NCI-H2029 (cell line): ENCODE results near the gene CTAGE4.
"Not testable (repeated sequence)": the region's sequence is repeated elsewhere in the genome, so short reads cannot be mapped to it uniquely, and the experiment has no call there.

ENCODE experiments used
- DNase-seq: peaks from one replicate; lab custom pipeline; 2025; lab: John Stamatoyannopoulos, UW

CTAGE4 gene, protein sequence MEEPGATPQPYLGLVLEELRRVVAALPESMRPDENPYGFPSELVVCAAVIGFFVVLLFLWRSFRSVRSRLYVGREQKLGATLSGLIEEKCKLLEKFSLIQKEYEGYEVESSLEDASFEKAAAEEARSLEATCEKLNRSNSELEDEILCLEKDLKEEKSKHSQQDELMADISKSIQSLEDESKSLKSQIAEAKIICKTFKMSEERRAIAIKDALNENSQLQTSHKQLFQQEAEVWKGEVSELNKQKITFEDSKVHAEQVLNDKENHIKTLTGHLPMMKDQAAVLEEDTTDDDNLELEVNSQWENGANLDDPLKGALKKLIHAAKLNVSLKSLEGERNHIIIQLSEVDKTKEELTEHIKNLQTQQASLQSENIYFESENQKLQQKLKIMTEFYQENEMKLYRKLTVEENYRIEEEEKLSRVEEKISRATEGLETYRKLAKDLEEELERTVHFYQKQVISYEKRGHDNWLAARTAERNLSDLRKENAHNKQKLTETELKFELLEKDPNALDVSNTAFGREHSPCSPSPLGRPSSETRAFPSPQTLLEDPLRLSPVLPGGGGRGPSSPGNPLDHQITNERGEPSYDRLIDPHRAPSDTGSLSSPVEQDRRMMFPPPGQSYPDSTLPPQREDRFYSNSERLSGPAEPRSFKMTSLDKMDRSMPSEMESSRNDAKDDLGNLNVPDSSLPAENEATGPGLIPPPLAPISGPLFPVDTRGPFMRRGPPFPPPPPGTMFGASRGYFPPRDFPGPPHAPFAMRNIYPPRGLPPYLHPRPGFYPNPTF

DNA sequence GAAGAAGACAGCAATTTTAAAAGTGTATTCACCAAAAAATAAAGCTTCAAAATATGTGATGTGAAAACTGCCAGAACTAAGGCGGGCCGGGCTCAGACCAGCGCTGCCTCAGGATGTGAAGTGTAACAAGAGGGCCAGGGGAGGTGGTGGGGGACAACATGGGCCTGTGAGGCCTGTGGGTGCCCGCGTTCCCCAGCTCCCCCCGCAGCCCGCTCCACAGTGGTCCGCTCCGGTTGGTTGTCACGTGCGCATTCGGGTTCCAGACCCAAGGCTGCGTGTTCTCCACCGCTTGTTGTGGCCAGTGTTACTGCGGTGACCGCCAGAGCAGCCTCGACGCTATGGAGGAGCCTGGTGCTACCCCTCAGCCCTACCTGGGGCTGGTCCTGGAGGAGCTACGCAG is at the start of gene CTAGE4:
Gene CTAGE4, plus strand, starts transcription at position 301 of the 400 bp plus-strand sequence. Its CDS starts 38 bp downstream, at position 339.
- not testable (repeated sequence) for DNase-seq

DNA sequence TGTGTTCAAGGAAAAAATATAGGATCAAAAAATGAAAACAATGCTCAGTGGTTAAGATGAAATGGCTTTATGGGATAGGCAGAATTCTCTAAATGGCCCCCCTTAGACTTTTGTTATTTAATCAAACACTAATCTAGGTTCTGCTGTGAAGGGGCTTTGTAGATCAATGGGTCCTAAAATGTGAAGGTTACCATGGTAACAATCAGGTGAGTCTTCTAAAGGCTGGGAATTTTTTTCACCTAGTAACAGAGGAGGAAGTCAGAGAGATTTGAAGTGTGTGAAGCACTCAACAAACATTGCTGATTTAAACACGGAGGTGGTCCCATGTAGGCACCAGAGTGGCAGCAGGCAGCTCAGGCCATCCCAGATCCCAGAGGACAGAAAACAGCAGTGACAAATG is 49.1 kb upstream of the CTAGE4 start:
- no peak for DNase-seq

DNA sequence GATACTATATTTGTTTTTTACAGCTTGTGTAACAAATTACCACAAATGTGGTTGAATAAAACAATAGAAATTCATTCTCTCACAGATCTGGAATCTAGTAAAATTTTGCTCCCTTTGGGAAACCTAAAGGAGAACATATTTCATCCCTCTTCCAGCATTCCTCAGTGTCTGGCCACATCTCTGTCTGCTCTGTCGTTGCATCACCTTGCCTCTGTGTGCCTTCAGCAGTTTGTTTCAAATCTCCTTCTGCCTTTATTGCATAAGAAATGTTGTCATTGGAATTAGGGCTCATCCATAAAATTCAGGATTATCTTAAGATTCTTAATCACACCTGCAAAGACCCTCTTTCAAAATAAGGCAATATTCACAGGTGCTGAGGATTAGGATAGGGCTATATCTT is 45.8 kb upstream of the CTAGE4 start:
- DNase-seq, result no peak

DNA sequence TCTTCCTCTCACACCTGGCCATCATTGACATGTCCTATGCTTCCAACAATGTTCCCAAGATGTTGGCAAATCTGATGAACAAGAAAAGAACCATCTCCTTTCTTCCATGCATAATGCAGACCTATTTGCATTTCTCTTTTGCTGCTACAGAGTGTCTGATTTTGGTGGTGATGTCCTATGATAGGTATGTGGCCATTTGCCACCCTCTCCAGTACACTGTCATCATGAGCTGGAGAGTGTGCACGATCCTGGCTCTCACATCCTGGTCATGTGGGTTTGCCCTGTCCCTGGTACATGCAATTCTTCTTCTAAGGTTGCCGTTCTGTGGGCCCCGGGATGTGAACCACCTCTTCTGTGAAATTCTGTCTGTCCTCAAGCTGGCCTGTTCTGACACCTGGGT is 41.1 kb upstream of the CTAGE4 start:
- DNase-seq, result no peak

DNA sequence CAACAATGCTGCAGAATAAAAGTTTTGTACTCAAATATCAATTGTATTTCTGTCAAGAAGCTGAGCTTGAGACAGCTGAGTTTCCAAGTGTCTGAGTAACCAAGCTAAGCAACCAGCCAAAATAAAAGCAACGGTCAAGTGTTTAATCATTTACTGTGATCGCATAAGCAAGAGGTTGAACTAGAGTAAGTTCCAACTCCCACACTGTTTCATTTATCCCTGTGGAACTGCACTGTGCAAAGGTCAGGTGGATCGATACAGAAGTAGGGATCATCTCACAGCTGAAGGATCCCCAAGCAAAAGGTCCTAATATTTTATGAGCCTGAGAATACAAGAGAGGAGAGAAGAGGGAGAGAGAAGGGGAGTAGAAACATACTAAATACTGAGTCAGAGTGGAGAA is 38.8 kb upstream of the CTAGE4 start:
- DNase-seq, result no peak

DNA sequence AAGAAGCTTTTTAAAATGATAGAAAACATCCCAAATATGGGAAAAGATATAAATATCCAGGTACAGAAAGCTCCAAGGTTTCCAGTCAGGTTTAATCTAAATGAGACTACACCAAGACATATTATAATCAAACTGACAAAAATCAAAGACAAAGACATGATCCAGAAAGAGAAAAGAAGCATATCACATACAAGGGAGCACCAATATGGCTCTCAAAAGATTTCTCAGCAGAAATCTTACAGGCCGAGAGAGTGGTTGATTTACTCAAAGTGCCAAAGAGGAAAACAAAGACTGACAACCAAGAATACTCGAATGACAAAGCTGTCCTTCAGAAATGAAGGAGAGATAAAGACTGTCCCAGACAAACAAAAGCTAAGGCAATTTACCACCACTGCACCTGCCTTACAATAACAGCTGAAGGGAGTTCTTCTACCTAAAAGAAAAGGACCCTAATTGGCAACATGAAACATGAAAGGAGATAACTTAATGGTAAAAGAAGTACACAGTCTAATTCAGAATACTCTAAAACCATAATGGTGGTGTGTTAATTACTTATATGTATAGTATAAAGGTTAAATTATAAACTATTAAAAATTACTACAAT is 34.9 kb upstream of the CTAGE4 start:
- DNase-seq, result no peak

DNA sequence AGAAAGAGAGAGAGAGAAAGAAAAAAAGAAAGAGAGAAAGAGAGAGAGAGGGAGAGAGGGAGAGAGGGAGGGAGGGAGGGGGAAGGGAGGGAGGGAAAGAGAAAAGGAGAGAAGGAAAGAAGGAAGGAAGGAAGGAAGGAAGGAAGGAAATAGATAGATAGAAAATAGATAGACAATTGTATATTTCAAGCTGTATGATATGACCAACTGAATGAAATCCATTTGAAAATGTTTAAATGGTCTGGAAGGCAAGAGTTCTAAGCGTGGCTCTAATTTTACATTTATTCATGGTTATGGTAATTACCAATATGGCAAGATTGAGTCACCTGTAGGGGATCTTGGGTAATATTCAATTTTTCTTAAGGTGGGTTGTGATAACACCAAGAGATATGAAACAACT is 24.4 kb upstream of the CTAGE4 start:
- no peak for DNase-seq

DNA sequence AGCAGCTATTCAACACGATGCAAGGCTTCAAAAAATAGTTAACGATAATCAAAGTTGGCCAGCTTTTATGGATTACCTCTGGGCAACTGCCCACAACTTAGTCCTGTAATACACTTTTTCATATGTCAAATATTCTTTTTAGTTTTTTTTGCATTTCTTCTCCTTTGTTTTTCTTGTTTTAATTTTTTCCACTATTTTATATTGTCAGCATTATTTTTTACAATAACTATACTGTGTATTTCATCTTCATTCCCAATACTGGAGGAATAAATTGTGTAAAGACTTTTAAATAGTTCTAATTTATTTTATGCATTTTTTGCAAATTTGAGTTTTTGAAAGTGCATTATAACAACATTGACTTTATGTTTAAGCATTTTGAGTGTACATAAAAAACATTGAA is 18.5 kb upstream of the CTAGE4 start:
- no peak for DNase-seq

DNA sequence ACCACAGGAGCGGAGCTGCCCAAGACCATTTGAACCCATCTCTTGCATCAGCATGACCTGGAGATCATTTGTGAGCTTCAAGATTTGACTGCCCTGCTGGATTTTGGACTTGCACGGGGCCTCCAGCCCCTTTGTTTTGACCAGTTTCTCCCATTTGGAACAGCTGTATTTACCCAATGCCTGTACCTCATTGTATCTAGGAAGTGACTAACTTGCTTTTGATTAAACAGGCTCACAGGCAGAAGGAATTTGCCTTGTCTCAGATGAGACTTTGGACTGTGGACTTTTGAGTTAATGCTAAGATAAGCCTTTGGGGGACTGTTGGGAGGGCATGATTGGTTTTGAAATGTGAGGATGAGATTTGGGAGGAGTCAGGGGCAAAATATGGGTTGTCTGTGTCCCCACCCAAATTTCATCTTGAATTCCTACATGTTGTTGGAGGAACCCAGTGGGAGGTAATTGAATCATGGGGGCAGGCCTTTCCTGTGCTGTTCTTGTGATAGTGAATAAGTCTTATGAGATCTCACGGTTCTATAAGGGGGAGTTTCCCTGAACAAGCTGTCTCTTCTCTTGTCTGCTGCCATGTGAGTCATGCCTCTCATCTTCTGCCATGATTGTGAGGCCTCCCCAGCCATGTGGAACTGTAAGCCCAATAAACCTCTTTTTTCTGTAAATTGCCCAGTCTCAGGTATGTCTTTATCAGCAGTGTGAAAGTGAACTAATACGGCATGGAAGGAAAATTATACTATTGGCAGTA is 11.5 kb upstream of the CTAGE4 start:
- not testable (repeated sequence) for DNase-seq

DNA sequence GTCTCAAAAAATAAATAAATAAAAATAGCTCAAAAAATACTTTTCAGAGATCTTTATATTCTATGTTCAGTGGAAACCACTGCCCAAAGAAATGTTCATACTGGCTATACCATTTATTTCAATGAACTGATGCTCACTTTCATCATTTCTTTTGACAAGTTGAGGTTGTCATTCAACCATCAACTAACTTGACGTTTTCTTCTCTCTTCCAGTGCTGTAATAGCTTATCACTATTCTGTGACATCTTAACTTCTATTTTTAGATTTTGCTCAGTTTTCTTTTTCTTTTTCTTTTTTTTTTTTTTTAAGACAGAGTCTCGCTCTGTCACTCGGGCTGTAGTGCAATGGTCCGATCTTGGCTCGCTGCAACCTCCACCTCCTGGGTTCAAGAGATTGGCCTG is 8.7 kb upstream of the CTAGE4 start:
- DNase-seq, result no peak

DNA sequence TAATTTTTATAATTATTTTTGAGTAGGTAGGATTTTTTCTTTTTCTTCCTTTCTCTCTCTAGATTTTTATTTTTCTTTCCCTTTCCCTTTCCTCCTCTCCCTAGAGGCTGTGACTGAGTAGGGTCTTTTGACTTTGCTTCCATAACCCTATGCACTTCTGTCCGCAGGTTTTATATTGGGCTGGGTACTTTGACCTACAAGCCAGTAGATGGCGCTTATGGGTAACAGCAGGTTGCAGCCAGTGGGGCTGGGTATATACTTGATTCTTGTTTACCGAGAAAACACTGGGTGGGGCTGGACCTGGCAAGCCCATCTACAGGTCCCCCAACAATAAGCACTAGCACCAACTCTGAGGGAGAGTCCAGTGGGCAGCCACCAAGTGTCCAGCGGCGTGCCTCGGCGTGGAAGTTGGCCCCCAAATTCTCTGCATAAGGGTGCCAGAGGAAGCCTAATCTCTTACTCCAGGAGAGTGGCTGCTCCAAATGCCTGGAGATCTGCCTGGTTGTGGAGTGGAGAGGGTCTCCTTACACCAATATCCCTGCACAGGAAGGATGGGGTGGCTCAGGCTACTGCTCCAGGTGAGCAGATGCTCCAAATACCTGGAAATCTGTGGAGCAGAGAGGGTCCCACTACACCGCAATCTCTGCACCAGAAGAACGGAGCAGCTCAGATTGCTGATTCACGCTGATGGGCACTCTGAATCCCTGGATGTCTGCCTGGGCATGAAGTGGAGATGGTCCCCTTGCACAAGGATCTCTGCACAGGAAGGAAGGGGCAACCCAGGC is 4.7 kb upstream of the CTAGE4 start:
- not testable (repeated sequence) for DNase-seq

DNA sequence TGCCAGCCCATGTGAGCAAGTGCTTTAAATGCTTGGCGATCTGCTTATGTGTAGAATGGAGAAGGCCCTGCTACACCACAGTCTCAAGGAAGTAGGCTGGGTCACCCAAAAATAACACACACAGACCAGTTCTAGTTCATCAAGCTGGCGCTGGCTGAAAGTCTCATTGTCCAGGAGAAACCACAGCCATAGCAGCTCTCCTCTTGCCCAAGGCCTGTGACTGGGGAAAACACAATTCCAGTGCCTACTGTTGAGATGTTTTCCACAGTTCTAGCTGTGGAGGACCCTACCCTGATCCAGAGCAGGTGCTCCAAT is 4.1 kb upstream of the CTAGE4 start:
- DNase-seq, result not testable (repeated sequence)

DNA sequence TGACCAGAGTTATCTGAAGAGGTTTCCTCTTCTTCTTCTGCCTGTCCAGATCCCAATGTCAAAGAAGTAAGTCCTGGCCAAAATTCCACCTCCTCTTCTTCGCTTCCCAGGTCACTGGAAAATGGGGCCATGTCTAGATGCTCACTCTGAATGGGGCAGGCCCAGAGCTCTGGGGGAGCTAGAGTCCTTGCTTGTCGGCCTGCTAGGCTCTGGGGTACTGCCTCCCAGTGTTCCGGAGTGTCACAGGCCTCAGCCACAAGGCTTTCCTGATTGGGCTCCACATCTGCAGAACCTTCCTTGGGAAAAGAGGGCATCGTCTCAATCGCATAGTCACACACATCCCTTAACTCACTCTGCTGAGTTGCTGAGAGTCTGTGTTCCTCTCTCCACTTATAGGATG is 4.6 kb downstream of the CTAGE4 start:
- DNase-seq, result not testable (repeated sequence)

DNA sequence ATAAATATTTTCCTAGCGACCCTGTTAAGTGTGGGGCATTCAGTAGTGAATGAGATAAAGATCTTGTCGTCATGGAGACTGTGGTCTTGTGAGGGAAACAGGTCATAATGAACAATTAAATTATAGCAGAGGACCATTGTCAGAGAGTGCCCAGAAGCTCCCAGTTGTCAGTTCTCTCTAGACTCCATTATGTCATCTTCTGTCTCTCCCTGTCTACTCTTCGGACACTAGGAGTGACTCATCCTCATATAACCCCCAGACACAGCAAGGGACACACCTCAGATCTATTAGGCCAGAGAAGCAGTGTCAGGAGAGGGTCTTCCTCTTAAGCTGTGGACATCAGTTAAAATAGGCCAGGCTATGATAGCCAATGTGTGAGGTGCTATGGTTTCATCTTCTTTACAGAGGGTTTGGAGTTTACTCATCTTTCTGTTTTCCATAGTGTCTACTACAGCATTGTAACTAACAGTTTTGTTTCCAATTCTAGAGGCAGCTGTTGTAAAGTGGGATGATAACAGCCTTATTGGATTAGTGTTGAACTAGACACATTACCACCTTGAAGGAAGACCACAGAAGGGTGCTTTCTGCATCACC is 5.4 kb downstream of the CTAGE4 start:
- DNase-seq, result not testable (repeated sequence)

DNA sequence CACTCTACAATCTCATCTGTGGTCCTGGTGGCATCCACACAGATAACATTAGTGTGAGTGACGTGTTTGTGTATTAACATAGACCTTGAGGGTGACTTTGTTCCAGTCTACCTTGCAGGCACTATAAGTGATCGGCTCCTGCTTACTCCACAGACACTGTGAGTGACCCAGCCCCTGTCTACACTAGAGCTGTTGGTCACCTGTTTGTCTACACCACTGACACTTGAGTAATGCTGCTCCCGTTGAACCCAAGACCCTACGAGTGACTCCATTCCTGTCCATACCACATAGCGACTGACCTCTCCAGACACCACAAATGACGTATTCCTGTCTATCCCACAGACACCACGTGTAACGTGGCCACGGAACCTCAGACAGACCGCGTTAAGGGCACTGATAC is 10.5 kb downstream of the CTAGE4 start:
- not testable (repeated sequence) for DNase-seq

DNA sequence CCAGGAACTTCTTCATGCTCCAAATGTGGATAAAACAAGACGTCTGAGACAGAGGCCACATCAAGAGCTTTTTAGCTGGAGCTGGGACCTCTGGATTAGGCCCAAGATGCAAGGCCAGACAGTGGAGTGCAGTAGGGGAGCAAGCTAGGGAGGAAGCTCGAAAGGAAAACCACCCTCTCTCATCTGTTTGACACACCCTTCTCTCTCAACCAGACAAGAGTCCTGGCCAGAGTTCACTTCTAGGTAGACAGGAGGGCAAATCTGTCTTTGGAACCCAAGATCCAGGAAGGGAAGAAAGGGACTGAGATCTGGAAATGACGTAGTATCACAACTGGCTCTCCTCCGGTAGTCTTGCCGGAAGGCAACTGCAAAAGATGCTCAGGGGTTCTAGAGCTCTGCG is 11.2 kb downstream of the CTAGE4 start:
- not testable (repeated sequence) for DNase-seq

DNA sequence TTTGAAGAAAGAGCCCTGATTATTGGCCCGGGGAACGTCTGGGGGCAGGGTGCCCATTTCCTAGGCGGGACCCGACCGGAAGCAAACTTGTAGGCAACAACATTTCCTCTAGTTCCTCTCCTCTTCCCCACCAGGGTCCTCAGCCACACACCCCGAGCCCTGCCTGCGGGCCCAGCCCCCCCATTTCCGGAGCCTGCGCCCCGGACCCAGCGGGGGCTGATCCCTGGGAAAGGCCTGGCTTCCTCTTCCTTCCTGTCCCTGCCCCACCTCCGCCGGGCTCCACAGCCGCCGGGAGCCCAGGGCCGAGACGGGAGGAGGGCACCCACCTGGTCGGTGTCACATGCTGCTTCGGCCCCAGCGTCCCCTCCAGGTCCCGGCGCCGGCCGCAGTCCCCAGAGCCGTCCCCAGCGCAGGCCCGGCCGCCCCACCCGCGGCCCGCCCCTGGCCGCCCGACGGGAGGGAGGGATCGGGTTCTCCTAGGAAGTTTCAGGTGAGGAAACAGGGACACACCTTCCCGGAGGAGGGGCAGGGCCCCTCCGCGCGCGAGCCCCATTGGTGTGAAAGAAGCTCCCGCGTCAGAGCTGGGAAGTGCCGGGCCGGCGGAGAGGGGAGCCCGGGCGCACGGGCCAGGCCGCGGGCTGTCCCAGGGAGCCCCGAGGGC is 12.1 kb downstream of the CTAGE4 start, which contains the start of gene ARHGEF35:
Gene ARHGEF35, minus strand, starts transcription at position 622 of the 661 bp plus-strand sequence. CDS start 7,450 bp downstream, outside the sequence.
- DNase-seq, result not testable (repeated sequence)

DNA sequence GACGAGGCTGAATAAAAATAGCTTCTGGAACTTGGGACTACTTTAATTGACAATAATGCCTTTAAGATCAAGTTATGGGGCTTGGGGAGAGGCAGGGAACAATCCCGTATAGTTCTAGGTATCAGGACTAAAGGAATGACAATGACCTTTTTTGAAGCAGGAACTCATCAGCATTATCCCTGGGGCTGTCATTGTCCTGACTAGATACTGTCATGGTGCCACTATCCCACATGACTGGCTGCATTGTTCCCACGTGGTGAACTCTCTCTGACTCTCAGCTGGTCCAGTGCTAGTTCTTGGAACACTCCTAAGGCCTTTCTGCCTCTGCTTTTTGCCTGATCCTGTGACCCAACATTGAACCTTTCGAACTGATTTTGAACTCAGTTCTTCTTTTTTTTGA is 15.7 kb downstream of the CTAGE4 start:
- not testable (repeated sequence) for DNase-seq

DNA sequence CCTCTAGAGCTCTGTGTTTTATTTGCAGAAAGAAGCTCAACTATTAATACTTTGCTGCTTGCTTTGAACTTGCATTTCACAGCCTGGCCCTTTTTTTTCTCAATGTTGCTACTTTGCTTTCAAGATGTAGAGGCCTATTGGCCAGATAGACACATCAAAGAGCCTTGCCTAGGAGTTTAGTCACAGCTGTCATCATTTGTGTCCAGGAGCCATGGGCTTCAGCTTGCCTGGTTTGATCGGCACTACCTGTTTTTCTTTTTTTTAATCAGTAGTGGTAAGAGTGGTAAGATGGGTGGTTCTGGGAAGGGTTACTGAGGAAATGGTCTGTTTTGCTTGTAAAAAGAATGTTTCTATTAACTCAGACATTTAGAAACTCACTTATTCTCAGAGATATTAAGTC is 18.7 kb downstream of the CTAGE4 start:
- DNase-seq, result not testable (repeated sequence)

DNA sequence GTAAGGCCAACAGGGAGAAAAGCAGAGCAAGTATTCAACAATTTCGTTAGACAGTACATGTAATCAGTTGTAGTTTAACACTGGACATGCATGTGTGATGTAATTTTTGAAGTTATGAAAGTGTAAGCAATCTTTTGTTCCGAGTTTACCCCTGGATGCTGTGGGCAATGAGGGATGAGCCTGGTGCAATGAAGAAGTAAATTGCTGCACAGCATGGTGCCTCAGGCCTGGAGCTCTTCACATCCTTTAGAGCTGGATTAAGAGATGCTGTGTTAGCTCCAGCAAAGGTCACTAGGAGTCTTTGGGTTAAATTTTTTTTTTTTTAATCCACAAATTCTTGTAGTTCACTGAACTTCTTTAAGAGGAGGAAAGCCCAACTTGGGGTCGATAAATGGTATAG is 19.8 kb downstream of the CTAGE4 start:
- not testable (repeated sequence) for DNase-seq
